ENCODE data around the gene ARHGAP24.

The ARHGAP24 gene

DNA sequence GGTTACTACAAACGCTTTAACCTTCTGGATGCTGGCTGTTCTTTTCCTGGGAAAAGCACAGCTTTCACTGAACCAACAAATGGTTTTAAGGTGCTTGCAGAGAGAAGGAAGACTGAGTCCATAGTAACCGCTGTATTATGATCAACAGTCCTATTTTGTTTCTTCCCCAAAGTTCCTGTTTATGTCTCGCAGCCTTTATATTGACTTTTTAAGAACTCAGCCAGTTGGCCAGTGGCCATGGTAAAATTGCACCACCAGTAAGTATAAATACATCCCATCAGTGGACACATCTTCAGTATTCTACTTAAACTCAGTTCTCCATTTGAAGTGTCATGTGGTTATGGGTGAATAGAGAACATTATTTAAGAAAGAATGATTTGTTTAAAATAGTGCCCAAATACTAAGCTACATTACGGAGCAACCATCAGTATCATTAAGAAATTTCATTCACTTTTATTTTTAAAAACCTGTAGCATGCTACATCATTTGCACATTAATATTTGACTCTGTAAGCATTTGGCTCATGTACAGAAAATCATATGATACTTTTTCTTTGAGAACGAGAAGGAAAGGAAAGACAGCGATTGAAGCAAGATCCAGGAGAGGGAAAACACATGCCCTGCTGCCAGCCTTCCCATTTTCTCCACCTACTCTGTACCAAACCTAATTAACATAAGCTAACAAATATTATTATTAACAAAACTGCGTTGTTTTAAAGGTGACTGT, 287.0 kb downstream of the ARHGAP24 start:
- Histone ChIP-seq H3K4me1 (ENCODE audit: control insufficient read depth in 1 of 2, insufficient read depth in 1 of 2, low read depth in 1 of 2, low read length in 1 of 2) (no peaks in the 10 kb centered on the region), H3K4me3 (ENCODE audit: low read depth in 1 of 2, low read length in 1 of 2) (no peak overlapping the region), H3K9me3 (no peaks in the 10 kb centered on the region), H3K27me3 (no peaks in the 10 kb centered on the region), H3K27ac (no peak overlapping the region), H3K36me3 (no peaks in the 10 kb centered on the region)
- TF ChIP-seq, protein P1, sequence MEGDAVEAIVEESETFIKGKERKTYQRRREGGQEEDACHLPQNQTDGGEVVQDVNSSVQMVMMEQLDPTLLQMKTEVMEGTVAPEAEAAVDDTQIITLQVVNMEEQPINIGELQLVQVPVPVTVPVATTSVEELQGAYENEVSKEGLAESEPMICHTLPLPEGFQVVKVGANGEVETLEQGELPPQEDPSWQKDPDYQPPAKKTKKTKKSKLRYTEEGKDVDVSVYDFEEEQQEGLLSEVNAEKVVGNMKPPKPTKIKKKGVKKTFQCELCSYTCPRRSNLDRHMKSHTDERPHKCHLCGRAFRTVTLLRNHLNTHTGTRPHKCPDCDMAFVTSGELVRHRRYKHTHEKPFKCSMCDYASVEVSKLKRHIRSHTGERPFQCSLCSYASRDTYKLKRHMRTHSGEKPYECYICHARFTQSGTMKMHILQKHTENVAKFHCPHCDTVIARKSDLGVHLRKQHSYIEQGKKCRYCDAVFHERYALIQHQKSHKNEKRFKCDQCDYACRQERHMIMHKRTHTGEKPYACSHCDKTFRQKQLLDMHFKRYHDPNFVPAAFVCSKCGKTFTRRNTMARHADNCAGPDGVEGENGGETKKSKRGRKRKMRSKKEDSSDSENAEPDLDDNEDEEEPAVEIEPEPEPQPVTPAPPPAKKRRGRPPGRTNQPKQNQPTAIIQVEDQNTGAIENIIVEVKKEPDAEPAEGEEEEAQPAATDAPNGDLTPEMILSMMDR (IDR thresholded peaks at IDR 0.05) = no peak

DNA sequence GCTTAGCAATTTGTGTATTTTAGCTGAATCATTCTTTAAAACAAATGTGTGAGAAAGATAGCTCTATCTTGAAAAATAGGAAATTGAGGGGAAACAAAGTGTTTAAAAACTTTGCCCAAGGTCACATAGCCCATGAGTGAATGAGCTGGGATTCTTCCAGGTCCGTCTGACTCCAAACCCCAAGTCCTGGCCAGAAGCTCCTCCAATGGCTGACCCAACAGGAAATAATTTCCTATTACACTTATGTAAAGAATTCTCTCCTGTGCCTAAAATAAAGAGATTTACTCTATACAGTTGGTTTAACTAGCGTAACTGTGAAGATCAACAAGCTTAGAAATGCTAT, 287.6 kb downstream of the ARHGAP24 start:
- Histone ChIP-seq H3K9me3 (no peaks in the 10 kb centered on the region), H3K4me3 (ENCODE audit: low read depth in 1 of 2, low read length in 1 of 2) (no peak overlapping the region), H3K27ac (no peak overlapping the region), H3K36me3 (no peaks in the 10 kb centered on the region), H3K27me3 (no peaks in the 10 kb centered on the region), H3K4me1 (ENCODE audit: control insufficient read depth in 1 of 2, insufficient read depth in 1 of 2, low read depth in 1 of 2, low read length in 1 of 2) (no peaks in the 10 kb centered on the region)
- TF ChIP-seq, protein P1 (IDR thresholded peaks at IDR 0.05) = no peak

DNA sequence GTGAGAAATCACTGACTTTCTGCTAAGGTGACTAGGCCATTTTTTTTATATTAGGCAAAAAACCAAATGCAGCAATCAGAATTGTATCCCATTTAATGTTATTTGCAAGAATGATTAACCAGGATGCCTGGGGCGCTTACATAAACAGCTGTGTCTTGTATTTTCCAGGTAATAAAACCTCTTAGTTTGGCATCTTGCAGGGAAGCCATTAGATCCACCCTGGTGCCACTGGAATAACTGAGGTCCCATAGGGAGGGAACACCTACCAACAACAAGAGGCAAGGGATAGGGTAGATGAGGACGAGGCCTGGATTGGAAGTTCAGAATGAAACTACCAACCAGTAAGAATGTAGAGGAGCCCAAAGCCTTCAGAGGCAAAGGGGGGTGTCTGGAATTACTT, 288.3 kb downstream of the ARHGAP24 start:
- TF ChIP-seq, protein P1 (IDR thresholded peaks at IDR 0.05) = no peak
- no peaks in the 10 kb centered on the region for H3K36me3 ChIP-seq
- H3K27me3 ChIP-seq = no peaks in the 10 kb centered on the region
- H3K4me3 ChIP-seq (ENCODE audit: low read depth in 1 of 2, low read length in 1 of 2) = no peak overlapping the region
- H3K9me3 ChIP-seq = no peaks in the 10 kb centered on the region
- no peak overlapping the region for H3K27ac ChIP-seq
- H3K4me1 ChIP-seq (ENCODE audit: control insufficient read depth in 1 of 2, insufficient read depth in 1 of 2, low read depth in 1 of 2, low read length in 1 of 2) = no peaks in the 10 kb centered on the region

DNA sequence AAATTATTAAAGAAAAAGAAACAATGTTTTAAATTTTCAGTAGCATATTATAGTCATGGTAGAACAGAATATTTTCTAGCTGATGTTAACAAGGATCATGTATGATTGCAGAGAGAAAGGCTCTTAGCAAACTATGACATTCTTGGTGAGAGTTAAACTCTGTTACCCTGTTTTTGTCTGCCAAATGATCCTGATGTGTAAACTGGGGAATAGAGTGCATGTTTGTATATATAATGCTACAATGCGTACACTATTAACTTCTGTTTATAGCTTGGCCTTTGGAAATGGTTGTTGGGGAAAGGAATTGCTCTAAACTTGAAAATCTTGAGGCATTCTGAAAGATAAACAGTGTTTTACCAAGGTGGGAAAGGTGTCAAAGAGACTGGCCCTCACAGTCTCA, 292.7 kb downstream of the ARHGAP24 start:
- TF ChIP-seq, protein P1 (IDR thresholded peaks at IDR 0.05) = no peak
- Histone ChIP-seq H3K4me1 (ENCODE audit: control insufficient read depth in 1 of 2, insufficient read depth in 1 of 2, low read depth in 1 of 2, low read length in 1 of 2) (no peaks in the 10 kb centered on the region), H3K4me3 (ENCODE audit: low read depth in 1 of 2, low read length in 1 of 2) (no peak overlapping the region), H3K27me3 (no peaks in the 10 kb centered on the region), H3K9me3 (no peaks in the 10 kb centered on the region), H3K36me3 (no peaks in the 10 kb centered on the region), H3K27ac (no peak overlapping the region)

DNA sequence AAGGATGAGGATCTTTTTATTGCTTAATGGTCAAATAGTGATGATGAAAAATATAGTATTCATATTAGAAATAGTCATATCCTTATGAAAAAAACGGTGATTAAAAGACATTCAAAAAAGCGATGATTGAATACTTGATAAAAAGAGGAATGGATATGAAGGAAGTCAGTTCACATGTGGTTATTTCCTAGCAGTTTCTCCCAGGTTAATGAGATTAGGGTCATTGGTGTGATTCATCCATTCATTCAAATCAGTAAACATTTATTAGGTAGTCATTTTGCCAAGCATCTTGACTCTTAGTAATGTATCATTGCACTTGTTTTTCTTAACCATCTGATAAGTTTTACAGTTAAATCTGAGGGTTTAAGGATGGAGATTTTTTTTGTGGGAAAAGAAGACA, 294.1 kb downstream of the ARHGAP24 start:
- no peak overlapping the region for H3K27ac ChIP-seq
- TF ChIP-seq, protein P1 (IDR thresholded peaks at IDR 0.05) = no peak
- no peaks in the 10 kb centered on the region for H3K9me3 ChIP-seq

More for the DNA sequence above, 294.1 kb downstream of the ARHGAP24 start:
- H3K4me3 ChIP-seq (ENCODE audit: low read depth in 1 of 2, low read length in 1 of 2) = no peak overlapping the region
- H3K36me3 ChIP-seq = no peaks in the 10 kb centered on the region
- no peaks in the 10 kb centered on the region for H3K27me3 ChIP-seq
- H3K4me1 ChIP-seq (ENCODE audit: control insufficient read depth in 1 of 2, insufficient read depth in 1 of 2, low read depth in 1 of 2, low read length in 1 of 2) = peaks cover 0 to 1% of the 10 kb centered on the region in 2 experiments

All from neutrophil (primary cell).